Central memory CD8-positive, alpha-beta T cell (primary cell): ENCODE measurements around the gene HOOK1.
"Not testable (repeated sequence)": the region's sequence is repeated elsewhere in the genome, so short reads cannot be mapped to it uniquely, and the experiment has no call there.

Experiments used
- ATAC-seq: fragments of 150-1000 bp; cut with Tn5 transposase; replicated peaks from 2 replicates; pipeline ENCODE4 v1.10.0; 2022; ENCODE audit warnings: mild to moderate bottlenecking, moderate FRiP score, moderate number of reproducible peaks; ENCODE audit not compliant: poor library complexity, severe bottlenecking; ENCODE audit errors: extremely low read depth
- DNase-seq, 2 donors: peaks; one replicate each; pipeline ENCODE4 v3.0.0; 2021; ENCODE audit warnings: low spot score in 2 of 2
- H3K27ac Mint-ChIP-seq: one replicate; pipeline ENCODE4 v1.8.0; 2022; ENCODE audit warnings: low read depth, mild to moderate bottlenecking, moderate library complexity, mixed read lengths
- H3K27me3 Mint-ChIP-seq: one replicate; pipeline ENCODE4 v1.8.0; 2022; ENCODE audit warnings: mixed read lengths
- H3K36me3 Mint-ChIP-seq: one replicate; pipeline ENCODE4 v1.8.0; 2022; ENCODE audit warnings: mild to moderate bottlenecking, moderate library complexity, mixed read lengths; ENCODE audit not compliant: insufficient read depth
- H3K4me1 Mint-ChIP-seq: one replicate; pipeline ENCODE4 v1.8.0; 2022; ENCODE audit warnings: mixed read lengths
- H3K4me3 Mint-ChIP-seq: one replicate; pipeline ENCODE4 v1.8.0; 2022; ENCODE audit warnings: mild to moderate bottlenecking, moderate library complexity, mixed read lengths
- H3K9me3 Mint-ChIP-seq: one replicate; pipeline ENCODE4 v1.8.0; 2022; ENCODE audit warnings: mixed read lengths

The HOOK1 gene

DNA sequence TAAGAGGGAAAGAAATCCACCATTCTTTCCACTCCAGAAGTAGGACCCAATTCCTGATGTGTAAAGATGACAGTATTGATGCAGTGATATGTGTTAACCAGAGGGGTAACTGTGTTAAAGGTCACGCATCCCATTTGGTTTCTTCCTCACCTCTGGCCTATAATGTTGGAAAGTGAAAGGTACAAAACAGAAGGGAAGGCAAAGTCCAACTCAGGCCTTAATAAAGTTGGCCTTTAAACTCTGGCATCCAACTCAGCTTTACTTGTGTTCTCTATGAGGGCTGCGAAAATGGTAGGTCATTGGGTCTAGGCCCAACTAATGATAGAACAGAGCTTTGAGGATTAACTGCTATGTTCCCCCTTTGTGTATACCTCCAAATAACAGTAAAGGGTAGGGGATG, 93.9 kb downstream of the HOOK1 start:
- Mint-ChIP-seq H3K27ac (no peak overlapping the region), H3K36me3 (no peaks in the 10 kb centered on the region), H3K4me1 (no peaks in the 10 kb centered on the region), H3K27me3 (peaks cover 9% of the 10 kb centered on the region), H3K9me3 (no peaks in the 10 kb centered on the region), H3K4me3 (no peak overlapping the region)
- ATAC-seq (no peak), DNase-seq (no peak)

DNA sequence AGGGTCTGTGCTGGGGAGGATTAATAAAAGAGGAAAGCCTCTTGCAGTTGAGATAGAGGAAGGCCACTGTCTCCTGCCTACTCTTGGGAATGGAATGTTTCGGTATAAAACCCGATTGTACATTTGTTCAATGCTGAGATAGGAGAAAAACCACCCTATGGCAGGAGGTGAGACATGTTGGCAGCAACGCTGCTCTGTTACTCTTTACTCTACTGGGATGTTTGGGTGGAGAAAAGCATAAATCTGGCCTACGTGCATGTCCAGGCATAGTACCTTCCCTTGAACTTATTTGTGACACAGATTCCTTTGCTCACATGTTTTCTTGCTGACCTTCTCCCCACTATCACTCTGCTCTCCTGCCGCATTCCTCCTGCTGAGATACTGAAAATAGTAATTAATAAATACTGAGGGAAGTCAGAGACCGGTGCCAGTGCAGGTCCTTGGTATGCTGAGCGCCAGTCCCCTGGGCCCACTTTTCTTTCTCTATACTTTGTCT, 100.1 kb downstream of the HOOK1 start:
- not testable (repeated sequence) for ATAC-seq, H3K4me1 Mint-ChIP-seq, DNase-seq, H3K36me3 Mint-ChIP-seq, H3K4me3 Mint-ChIP-seq, H3K27ac Mint-ChIP-seq, H3K9me3 Mint-ChIP-seq
- peaks cover 49% of the 10 kb centered on the region for H3K27me3 Mint-ChIP-seq

DNA sequence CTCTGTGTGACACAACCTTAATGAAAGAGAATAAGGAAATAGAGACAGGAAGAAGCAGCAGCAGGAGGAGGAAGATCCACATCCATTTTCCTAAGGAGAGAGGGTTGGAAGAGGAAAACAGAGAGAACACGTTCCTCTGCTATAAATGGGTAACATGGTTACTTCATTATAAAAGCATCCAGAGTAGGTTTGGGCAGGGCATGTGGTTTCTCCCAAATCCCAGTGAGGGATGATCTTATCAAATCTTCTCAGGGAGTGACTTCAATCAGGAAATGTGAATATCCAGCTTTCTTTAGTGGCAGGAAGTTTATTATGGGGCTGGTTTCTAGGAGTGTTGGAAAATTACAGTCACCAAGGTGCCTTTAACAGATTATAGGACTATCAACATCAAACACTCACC, 100.8 kb downstream of the HOOK1 start:
- no peak for ATAC-seq
- no peaks in the 10 kb centered on the region for H3K9me3 Mint-ChIP-seq

DNA sequence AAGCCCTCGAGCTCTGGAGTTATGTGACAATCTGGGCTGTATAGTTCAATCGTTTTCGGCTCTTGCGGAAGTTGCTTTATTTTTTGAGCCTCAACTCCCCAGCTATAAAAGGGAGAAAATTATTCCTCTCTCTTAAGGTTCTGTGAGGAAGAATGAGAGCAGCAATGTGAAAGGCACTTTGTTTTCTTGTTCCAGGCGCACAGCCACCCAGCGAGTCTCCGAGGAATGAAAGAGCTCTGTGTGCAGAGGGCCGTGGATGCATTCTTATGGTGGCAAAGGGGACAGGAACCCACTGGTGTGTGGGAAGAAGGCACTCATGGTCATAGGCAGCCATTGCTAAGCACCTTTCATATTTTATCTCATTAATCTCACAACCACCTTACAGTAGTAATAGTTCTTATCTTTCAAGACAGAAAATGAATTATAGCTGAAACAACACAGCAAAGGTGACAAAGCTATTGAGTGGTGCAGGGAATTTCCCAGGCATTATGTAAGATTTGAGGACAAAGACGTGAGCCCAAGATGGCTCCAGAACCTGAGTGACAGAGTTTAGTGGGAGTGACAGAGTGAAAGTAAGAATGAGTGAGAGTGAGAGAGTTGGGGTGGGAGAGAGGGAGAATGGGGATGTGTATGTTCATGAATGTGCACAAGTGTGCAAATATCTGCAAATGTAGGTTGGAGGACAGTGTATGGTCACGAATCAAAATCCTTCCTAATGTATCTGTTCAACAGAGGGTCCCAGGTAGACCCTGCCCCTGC, 102.5 kb downstream of the HOOK1 start:
- peaks cover 2% of the 10 kb centered on the region for H3K36me3 Mint-ChIP-seq
- no peak for ATAC-seq
- H3K27me3 Mint-ChIP-seq, result peaks cover 64% of the 10 kb centered on the region
- no peak for DNase-seq
- no peaks in the 10 kb centered on the region for H3K4me1 Mint-ChIP-seq
- H3K4me3 Mint-ChIP-seq, result no peak overlapping the region
- H3K9me3 Mint-ChIP-seq, result no peaks in the 10 kb centered on the region
- no peak overlapping the region for H3K27ac Mint-ChIP-seq

More for the DNA sequence above, 100.8 kb downstream of the HOOK1 start:
- DNase-seq, result no peak
- Mint-ChIP-seq H3K36me3 (peaks cover 2% of the 10 kb centered on the region), H3K27me3 (peaks cover 56% of the 10 kb centered on the region), H3K4me3 (no peak overlapping the region), H3K4me1 (no peaks in the 10 kb centered on the region), H3K27ac (no peak overlapping the region)

DNA sequence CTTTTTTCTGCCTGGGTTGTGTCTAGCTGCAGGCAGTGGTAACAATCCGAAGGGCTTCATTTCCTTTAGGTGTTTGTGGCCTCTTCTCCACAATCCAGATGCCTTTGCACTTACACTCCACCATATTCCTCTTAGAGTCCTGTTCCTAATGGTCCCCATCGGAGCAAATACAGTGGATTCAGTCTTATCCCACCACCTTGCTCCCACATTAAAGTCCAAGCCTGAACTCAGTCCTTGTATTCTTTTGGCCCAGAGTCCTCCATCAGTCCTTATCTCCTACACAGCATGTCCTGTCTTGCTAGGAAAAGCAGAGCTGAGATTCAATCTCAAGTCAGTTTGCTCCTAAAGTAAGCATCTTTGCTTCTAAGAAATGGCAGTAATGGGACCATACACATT, 103.0 kb downstream of the HOOK1 start:
- DNase-seq (no peak), ATAC-seq (no peak)
- Mint-ChIP-seq H3K27ac (no peak overlapping the region), H3K36me3 (peaks cover 2% of the 10 kb centered on the region), H3K27me3 (peaks cover 68% of the 10 kb centered on the region), H3K9me3 (no peaks in the 10 kb centered on the region), H3K4me1 (no peaks in the 10 kb centered on the region), H3K4me3 (no peak overlapping the region)

DNA sequence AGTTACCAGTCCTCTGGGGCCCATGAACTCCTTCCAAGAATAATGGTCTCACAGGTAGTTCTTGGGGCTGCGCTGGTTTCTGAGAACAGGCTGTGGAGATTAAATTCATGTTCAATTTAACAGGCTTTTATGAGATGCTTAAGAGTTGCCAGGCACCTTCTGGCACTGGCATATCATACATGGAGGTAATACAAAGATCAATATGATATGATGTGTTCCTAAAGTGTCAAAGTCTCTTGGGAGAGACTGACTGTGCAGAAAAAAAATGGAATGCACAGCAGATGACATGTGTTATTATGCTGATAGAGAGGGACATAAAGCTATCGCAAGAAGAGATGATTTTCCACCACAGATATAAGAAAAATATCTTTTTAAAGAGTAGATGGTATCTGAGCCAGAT, 105.0 kb downstream of the HOOK1 start:
- ATAC-seq (no peak), DNase-seq (no peak)
- H3K9me3 Mint-ChIP-seq, result peaks cover 4% of the 10 kb centered on the region
- no peak overlapping the region for H3K27ac Mint-ChIP-seq
- no peak overlapping the region for H3K4me3 Mint-ChIP-seq
- no peaks in the 10 kb centered on the region for H3K4me1 Mint-ChIP-seq
- H3K27me3 Mint-ChIP-seq, result peaks cover 84% of the 10 kb centered on the region
- H3K36me3 Mint-ChIP-seq, result peaks cover 2% of the 10 kb centered on the region

DNA sequence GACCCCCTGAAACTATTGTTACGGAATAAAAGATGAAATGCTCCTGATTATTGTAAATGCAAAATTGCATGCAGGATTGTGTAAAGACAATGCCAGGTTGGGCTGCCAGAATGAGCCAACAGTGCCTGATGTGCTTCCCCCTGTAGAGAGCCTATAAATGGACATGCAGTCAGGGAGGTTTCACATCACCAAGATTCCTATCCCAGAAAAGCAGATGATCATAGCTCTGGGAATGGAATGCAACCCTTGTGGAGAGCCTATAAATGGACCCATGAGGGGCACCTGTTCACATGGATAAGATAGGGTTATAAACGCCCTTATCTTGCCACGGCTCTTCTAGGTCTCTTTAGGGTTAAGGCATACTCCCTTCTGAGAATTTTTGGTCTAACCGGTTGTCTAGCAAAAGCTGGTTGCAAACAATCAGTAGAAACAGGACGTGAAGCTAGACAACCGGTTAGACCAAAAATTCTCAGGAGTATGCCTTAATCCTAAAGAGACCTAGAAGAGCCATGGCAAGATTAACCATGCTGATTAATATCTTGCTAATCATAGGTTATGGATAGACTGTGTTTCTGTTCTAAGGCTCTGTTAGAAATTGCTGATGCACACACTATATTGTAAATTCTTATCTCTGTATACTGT, 106.6 kb downstream of the HOOK1 start:
- not testable (repeated sequence) for H3K4me1 Mint-ChIP-seq, ATAC-seq, H3K36me3 Mint-ChIP-seq, H3K9me3 Mint-ChIP-seq, DNase-seq, H3K4me3 Mint-ChIP-seq, H3K27ac Mint-ChIP-seq
- peaks cover 88% of the 10 kb centered on the region for H3K27me3 Mint-ChIP-seq

DNA sequence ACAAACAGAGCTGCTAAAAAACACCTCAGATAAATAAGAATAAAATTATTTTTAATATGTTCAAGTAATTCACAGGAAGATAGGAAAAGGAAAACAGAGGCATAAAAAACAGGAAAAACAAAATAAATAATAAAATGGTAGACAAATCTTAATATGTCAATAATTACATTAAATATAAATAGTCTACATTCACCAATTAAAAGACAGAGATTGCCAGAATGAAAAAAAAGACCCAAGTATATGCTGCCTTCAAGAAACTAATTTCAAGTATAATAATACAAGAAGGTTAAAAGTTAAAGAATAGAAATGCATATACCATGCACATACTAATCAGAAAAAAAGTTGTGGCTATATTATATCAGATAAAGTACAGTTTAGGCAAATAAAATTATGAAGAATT, 109.9 kb downstream of the HOOK1 start:
- no peak overlapping the region for H3K27ac Mint-ChIP-seq
- no peak for ATAC-seq
- H3K4me3 Mint-ChIP-seq, result no peak overlapping the region
- H3K27me3 Mint-ChIP-seq, result peaks cover 89% of the 10 kb centered on the region
- peaks cover 10% of the 10 kb centered on the region for H3K4me1 Mint-ChIP-seq
- peaks cover 4% of the 10 kb centered on the region for H3K9me3 Mint-ChIP-seq
- DNase-seq, result no peak
- no peaks in the 10 kb centered on the region for H3K36me3 Mint-ChIP-seq
